GM19468 (cell line): ENCODE measurements around the gene RGS17.
A peak's percentile ranks its signal among the peaks of the same experiment; 100 is the strongest.

Experiments
- ATAC-seq: cut with Tn5 transposase; IDR thresholded peaks from one replicate; pipeline ENCODE4 v1.9.1; 2021; ENCODE audit warnings: mild to moderate bottlenecking, moderate library complexity, moderate number of reproducible peaks; ENCODE audit not compliant: unreplicated experiment; ENCODE audit errors: extremely low read depth

Gene RGS17

GRCh38 chr6:153086225-153086990, 44.7 kb downstream of the RGS17 start:
- ATAC-seq, result no peak

- ATAC-seq, result no peak
These were observed 45.8 kb downstream of the RGS17 start for GRCh38 chr6:153085239-153085638.

GRCh38 chr6:153084393-153084792, 46.7 kb downstream of the RGS17 start:
- ATAC-seq, result no peak

GRCh38 chr6:153083869-153084268, 47.2 kb downstream of the RGS17 start:
- no peak for ATAC-seq

- no peak for ATAC-seq
These were observed 49.2 kb downstream of the RGS17 start for GRCh38 chr6:153081914-153082313.

GRCh38 chr6:153076431-153076830, 54.7 kb downstream of the RGS17 start:
- no peak for ATAC-seq

GRCh38 chr6:153074761-153075160, 56.3 kb downstream of the RGS17 start:
- ATAC-seq, result no peak

- no peak for ATAC-seq
These were observed 57.2 kb downstream of the RGS17 start for GRCh38 chr6:153073841-153074240.

- ATAC-seq, result no peak
These were observed 60.3 kb downstream of the RGS17 start for GRCh38 chr6:153070756-153071155.

- ATAC-seq, result no peak
These were observed 61.2 kb downstream of the RGS17 start for GRCh38 chr6:153069897-153070296.

- ATAC-seq, result no peak
These were observed 65.9 kb downstream of the RGS17 start for GRCh38 chr6:153065222-153065621.

- no peak for ATAC-seq
These were observed 67.1 kb downstream of the RGS17 start for GRCh38 chr6:153063936-153064335.

- no peak for ATAC-seq
These were observed 68.6 kb downstream of the RGS17 start for GRCh38 chr6:153062516-153062915.

- ATAC-seq, result peak; percentile 24
These were observed 71.3 kb downstream of the RGS17 start for GRCh38 chr6:153059757-153060156.

- no peak for ATAC-seq
These were observed 71.8 kb downstream of the RGS17 start for GRCh38 chr6:153059311-153059710.

GRCh38 chr6:153058909-153059308, 72.2 kb downstream of the RGS17 start:
- no peak for ATAC-seq

- no peak for ATAC-seq
These were observed 72.8 kb downstream of the RGS17 start for GRCh38 chr6:153058291-153058690.

- ATAC-seq, result no peak
These were observed 74.8 kb downstream of the RGS17 start for GRCh38 chr6:153056308-153056707.

- ATAC-seq, result no peak
These were observed 79.3 kb downstream of the RGS17 start for GRCh38 chr6:153051801-153052200.

GRCh38 chr6:153048631-153049030, 82.5 kb downstream of the RGS17 start:
- ATAC-seq, result no peak

GRCh38 chr6:153047386-153047785, 83.7 kb downstream of the RGS17 start:
- no peak for ATAC-seq

GRCh38 chr6:153045271-153045670, 85.8 kb downstream of the RGS17 start:
- no peak for ATAC-seq
